Measurements from ENCODE around the gene NDUFC2.

DNA sequence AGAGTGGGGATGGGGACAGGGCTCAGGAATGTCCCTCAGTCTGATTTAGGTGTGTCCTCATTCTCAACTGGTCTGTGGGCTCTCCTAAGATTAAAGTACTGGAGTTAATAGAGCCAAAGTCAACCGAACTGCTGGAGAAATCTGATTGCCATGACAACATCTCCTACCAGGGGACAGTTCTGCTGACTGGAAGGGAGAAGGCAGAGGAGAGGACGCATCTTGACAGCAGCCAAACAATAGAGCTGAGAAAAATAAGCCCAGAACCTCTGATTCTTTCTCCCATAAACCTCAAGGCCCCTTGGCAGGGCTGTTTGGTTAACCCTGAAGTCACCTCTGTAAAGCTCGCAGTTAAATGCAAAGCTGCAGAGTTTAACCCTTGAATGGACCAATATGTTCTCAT is 59.4 kb downstream of the NDUFC2 start:
- TF ChIP-seq, protein P1, sequence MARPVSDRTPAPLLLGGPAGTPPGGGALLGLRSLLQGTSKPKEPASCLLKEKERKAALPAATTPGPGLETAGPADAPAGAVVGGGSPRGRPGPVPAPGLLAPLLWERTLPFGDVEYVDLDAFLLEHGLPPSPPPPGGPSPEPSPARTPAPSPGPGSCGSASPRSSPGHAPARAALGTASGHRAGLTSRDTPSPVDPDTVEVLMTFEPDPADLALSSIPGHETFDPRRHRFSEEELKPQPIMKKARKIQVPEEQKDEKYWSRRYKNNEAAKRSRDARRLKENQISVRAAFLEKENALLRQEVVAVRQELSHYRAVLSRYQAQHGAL (CRISPR knock-in tag; IDR thresholded peaks at IDR 0.05; ENCODE audit: not compliant biosample characterization), result no peak
- TF ChIP-seq TEF (CRISPR knock-in tag; IDR thresholded peaks at IDR 0.05) (no peak), THAP7 (CRISPR knock-in tag; IDR thresholded peaks at IDR 0.05) (no peak), ZNF558 (CRISPR knock-in tag; IDR thresholded peaks at IDR 0.05; ENCODE audit: borderline replicate concordance) (no peak), ARHGAP35 (CRISPR knock-in tag; IDR thresholded peaks at IDR 0.05; ENCODE audit: borderline replicate concordance) (no peak)
